Right atrium auricular region (tissue), 2 donors: Measurements from ENCODE around the gene ACTN3. TPM values are rescaled to one million over a fixed set of nuclear protein-coding genes. Genes with fewer than 3 reads are reported as not detected.

Experiments
- DNase-seq: peaks from one replicate; pipeline ENCODE4 v3.0.0-alpha.2; 2019; ENCODE audit warnings: low spot score
- H3K27ac ChIP-seq, 2 donors: fragments of 200-600 bp; sonication (generic); 1 replicate in 1 of 2; 2 replicates in 1 of 2; pipeline ENCODE4 v1.5.1; 2016 to 2019
- H3K27me3 ChIP-seq, 2 donors: fragments of 200-600 bp; sonication (generic); one replicate each; pipeline versions ENCODE4 v1.5.1 to v1.6.0; 2017 to 2019
- H3K36me3 ChIP-seq: fragments of 200-600 bp; sonication (generic); one replicate; pipeline ENCODE4 v1.5.1; 2016
- H3K4me1 ChIP-seq, 2 donors: fragments of 200-600 bp; sonication (generic); one replicate each; pipeline versions ENCODE4 v1.5.1 to v1.6.0; 2017 to 2019
- H3K4me3 ChIP-seq, 2 donors: fragments of 200-600 bp; sonication (generic); 1 replicate in 1 of 2; 2 replicates in 1 of 2; pipeline ENCODE4 v1.5.1; 2017 to 2019; ENCODE audit warnings: mild to moderate bottlenecking in 1 of 2, moderate library complexity in 1 of 2
- H3K9me3 ChIP-seq, 2 donors: fragments of 200-600 bp; sonication (generic); one replicate each; pipeline ENCODE4 v1.5.1; 2019
- total RNA-seq, 2 donors: library from RNA; depleted of rRNA; stranded (reverse); fragments of >200 nt; gene quantifications; one replicate each; pipeline ENCODE4 v1.1.0, GENCODE V29; 2016
- TF ChIP-seq, protein P1 (sequence below), 2 donors: fragments of 200-600 bp; sonication (generic); IDR thresholded peaks; one replicate each; pipeline ENCODE4 v1.5.1; 2019; ENCODE audit warnings: antibody characterized with exemption in 2 of 2

ACTN3 gene
- total RNA-seq, 2 donors from 2014 or later, result not detected

DNA sequence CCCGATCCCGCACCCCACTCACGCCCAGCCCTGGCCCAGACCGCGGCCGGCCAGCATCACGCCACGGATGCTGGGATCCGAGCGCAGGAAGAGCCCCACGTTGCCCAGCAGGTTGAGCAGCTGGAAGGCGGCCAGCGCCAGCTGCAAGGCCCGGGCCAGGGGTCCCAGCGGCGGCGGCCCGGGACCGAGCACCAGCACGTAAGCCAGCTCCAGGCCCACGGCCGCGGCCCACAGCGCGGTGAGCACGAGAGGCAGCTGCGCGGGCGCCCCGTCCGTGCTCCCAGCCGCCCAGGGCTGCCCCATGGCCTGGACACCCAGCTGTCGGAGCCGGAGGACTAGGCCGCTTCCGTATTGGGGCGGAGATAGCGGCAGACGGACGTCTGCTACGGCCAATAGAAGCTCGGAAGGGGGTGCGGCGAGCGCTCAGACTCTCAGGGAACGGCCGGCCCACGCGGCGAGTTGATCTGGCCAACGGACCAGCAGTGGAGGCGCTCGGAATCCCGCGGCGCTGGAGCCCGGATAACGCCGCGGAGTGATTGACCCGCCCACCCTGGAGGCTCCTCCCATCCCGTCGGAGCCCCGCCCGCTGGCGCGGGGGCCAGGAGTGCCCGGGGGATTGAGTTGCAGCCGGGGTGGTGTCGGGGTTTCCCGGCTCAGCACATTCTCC lies 869 bp upstream of the ACTN3 start, which contains the start of gene ZDHHC24:
ZDHHC24 (minus strand) TSS at position 348 of the 667 bp plus-strand sequence; CDS start at position 303, 45 bp downstream.
- DNase-seq, result peak; percentile 97
- Histone ChIP-seq H3K4me3 (peak within 1 kb of the TSS; percentile 77 to 91), H3K36me3 (peaks cover 8% of the 10 kb centered on the region), H3K9me3 (no peaks in the 10 kb centered on the region), H3K4me1 (peaks cover 0 to 45% of the 10 kb centered on the region in 2 donors), H3K27ac (peak within 1 kb of the TSS; percentile 70 to 78), H3K27me3 (no peaks in the 10 kb centered on the region)
- TF ChIP-seq, protein P1, sequence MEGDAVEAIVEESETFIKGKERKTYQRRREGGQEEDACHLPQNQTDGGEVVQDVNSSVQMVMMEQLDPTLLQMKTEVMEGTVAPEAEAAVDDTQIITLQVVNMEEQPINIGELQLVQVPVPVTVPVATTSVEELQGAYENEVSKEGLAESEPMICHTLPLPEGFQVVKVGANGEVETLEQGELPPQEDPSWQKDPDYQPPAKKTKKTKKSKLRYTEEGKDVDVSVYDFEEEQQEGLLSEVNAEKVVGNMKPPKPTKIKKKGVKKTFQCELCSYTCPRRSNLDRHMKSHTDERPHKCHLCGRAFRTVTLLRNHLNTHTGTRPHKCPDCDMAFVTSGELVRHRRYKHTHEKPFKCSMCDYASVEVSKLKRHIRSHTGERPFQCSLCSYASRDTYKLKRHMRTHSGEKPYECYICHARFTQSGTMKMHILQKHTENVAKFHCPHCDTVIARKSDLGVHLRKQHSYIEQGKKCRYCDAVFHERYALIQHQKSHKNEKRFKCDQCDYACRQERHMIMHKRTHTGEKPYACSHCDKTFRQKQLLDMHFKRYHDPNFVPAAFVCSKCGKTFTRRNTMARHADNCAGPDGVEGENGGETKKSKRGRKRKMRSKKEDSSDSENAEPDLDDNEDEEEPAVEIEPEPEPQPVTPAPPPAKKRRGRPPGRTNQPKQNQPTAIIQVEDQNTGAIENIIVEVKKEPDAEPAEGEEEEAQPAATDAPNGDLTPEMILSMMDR (IDR thresholded peaks at IDR 0.05), result no peak

DNA sequence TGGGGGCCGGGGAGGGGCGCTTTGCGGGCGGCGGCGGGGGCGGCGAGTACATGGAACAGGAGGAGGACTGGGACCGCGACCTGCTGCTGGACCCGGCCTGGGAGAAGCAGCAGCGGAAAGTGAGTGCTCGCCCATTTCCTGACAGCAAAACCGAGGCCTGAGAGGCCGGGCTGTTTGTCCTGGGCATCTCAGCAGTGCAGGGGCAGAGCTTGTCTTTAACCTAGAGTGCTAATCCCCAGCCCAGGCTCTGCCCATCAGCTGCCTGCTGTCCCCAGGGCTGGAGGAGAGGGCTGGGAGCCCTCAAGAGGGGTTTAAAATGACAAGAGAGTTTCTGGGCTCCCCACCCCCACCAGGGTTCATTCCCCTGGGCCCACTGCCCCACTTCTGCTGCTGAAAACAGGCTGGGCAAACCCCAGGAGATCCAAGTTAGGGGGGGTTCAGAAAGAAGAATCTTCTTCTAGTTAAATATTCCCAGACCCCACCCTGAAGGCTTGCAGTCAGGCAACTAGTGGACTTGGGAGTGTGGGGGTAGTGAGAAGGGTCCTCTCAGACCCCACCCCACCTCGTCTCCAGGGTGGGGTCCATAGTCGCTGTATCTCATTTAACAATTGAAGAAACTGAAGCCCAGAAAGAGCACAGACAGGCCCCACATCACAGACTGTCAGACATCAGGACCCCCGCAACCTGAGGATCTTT lies 411 bp downstream of the ACTN3 start:
- H3K27me3 ChIP-seq, result no peaks in the 10 kb centered on the region
- H3K36me3 ChIP-seq, result peaks cover 2% of the 10 kb centered on the region
- H3K9me3 ChIP-seq, result no peaks in the 10 kb centered on the region
- TF ChIP-seq, protein P1 (IDR thresholded peaks at IDR 0.05), result no peak
- H3K27ac ChIP-seq, result peak overlapping the region in 1 of 2 donors; percentile 70
- H3K4me3 ChIP-seq, result peak overlapping the region in 1 of 2 donors; percentile 91
- peaks cover 0 to 45% of the 10 kb centered on the region in 2 donors for H3K4me1 ChIP-seq
- no peak for DNase-seq

DNA sequence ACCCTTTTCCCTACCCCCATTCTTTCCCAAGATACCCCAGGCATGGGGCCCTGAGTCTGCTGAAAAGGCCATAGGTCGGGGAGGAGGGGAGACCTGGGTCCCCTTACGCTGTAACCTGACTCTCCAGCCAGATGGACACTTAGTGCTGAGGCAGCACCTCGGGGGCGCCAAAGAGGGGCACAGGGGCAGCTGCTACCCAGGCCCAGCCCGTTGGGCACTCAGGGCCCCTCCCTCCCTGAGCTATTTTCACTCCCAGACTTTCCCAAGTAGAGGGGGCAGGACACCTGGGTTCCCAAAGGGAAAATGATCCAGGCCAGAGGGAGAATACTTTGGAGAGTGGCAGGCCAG lies 933 bp downstream of the ACTN3 start:
- H3K4me1 ChIP-seq, result peaks cover 0 to 41% of the 10 kb centered on the region in 2 donors
- no peak overlapping the region for H3K27ac ChIP-seq
- DNase-seq, result no peak

DNA sequence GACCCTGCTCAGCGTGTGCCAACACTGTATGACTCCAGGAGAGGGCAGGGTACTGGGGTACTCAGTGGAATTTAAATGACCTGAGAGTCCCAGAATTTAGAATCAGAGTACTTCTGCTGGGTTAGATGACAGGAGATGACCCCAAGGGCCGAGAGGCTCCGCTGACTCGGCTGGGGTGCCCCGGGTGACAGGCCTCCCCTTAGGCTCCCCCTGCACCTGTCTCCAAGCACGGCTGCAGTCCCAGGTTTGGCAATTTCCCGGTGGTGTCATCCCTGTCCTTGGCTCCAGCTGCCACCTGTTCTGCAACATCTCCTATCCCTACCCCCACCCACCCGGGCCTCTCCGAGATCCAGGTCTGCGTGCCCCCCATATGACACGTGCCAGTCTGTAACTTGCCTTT lies 1.3 kb downstream of the ACTN3 start:
- no peaks in the 10 kb centered on the region for H3K36me3 ChIP-seq
- no peak overlapping the region for H3K4me3 ChIP-seq
- H3K4me1 ChIP-seq, result peaks cover 0 to 37% of the 10 kb centered on the region in 2 donors
- no peak for DNase-seq
- no peaks in the 10 kb centered on the region for H3K27me3 ChIP-seq
- no peaks in the 10 kb centered on the region for H3K9me3 ChIP-seq
- no peak overlapping the region for H3K27ac ChIP-seq
- TF ChIP-seq, protein P1 (IDR thresholded peaks at IDR 0.05), result no peak

More for the DNA sequence above, 933 bp downstream of the ACTN3 start:
- Histone ChIP-seq H3K9me3 (no peaks in the 10 kb centered on the region), H3K27me3 (no peaks in the 10 kb centered on the region), H3K4me3 (no peak overlapping the region), H3K36me3 (no peaks in the 10 kb centered on the region)
- TF ChIP-seq, protein P1 (IDR thresholded peaks at IDR 0.05), result no peak

DNA sequence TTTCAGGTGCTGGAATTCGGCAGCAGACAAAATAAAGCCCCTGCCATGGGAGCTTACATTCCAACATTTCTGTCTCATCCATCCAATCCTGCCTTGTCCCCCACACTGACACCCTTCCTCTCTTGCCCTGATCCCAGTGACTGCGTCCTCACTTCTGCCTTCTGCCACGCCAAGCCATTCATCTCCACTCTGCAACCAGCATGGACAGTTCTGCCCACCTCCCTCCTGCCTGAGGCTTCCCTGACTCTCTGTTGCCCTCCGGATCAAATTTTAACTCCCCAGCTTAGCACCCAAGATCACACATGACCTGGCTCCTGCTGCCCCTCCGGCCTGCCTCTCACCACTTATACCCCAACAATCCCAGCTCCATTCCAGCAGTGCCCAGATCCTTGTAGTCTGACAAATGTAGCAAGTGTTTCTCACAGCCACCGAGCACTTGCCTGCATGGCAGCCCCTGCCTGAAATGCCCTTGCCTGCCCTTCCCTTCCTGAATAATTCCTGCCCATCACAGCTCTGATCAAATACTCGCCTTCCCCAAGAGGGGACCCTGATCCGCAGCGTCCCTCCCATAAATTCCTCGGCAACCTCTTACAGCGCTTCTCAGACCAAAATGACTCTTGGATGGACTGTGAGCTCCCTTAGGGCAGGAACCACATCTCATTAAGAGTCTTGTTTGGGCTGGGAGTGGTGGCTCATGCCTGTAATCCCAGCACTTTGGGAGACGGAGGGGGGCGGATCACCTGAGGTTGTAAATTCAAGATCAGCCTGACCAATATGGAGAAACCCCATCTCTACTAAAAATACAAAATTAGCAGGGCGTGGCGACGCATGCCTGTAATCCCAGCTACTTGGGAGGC lies 2.3 kb downstream of the ACTN3 start:
- TF ChIP-seq, protein P1 (IDR thresholded peaks at IDR 0.05), result no peak
- Histone ChIP-seq H3K4me1 (peaks cover 0 to 28% of the 10 kb centered on the region in 2 donors), H3K36me3 (no peaks in the 10 kb centered on the region), H3K9me3 (no peaks in the 10 kb centered on the region), H3K4me3 (no peak overlapping the region), H3K27me3 (no peaks in the 10 kb centered on the region), H3K27ac (no peak overlapping the region)
- DNase-seq, result no peak
